SK-N-SH (cell line): ENCODE data around the gene AHNAK.

Experiments
- EP300 ChIP-seq, 2 experiments: IDR thresholded peaks; 2 replicates each; pipeline versions ENCODE4 v1.4.0 to v1.6.1; 2012; ENCODE audit warnings: borderline replicate concordance in 1 of 2, low read depth in 1 of 2, low read length in 1 of 2
- EZH2phosphoT487 ChIP-seq: fragments of 200-600 bp; sonication (generic); IDR thresholded peaks from 2 replicates; pipeline ENCODE4 v1.6.1; 2017; ENCODE audit warnings: low read depth, mixed run types, mild to moderate bottlenecking, antibody characterized with exemption, moderate library complexity, borderline replicate concordance
- FOXM1 ChIP-seq: IDR thresholded peaks from 2 replicates; pipeline ENCODE4 v1.4.0; 2012; ENCODE audit warnings: low read depth, mild to moderate bottlenecking
- GABPA ChIP-seq: IDR thresholded peaks from 2 replicates; pipeline ENCODE4 v1.4.0; 2012; ENCODE audit warnings: low read depth, mild to moderate bottlenecking
- MXI1 ChIP-seq: IDR thresholded peaks from 2 replicates; pipeline ENCODE4 v1.6.1; 2012; ENCODE audit warnings: mild to moderate bottlenecking, low read depth, low read length, improper control_type of control experiment
- POLR2AphosphoS5 ChIP-seq: IDR thresholded peaks from 2 replicates; pipeline ENCODE4 v1.6.1; 2012; ENCODE audit warnings: low read depth, low read length
- RAD21 ChIP-seq: IDR thresholded peaks from 2 replicates; pipeline ENCODE4 v1.6.1; 2012; ENCODE audit warnings: mild to moderate bottlenecking, low read length
- RFX5 ChIP-seq: IDR thresholded peaks from 2 replicates; pipeline ENCODE4 v1.6.1; 2012; ENCODE audit warnings: mild to moderate bottlenecking, improper control_type of control experiment, low read length
- TCF12 ChIP-seq: IDR thresholded peaks from 2 replicates; pipeline ENCODE4 v1.4.0; 2012
- TF ChIP-seq, protein P1 (sequence below): fragments of 200-600 bp; sonication (generic); IDR thresholded peaks from 2 replicates; pipeline ENCODE4 v1.6.1; 2017; ENCODE audit warnings: antibody characterized with exemption, mild to moderate bottlenecking, moderate library complexity
- TF ChIP-seq, protein P2 (sequence below): IDR thresholded peaks from 2 replicates; pipeline ENCODE4 v1.6.1; 2012; ENCODE audit warnings: mild to moderate bottlenecking, low read depth, low read length, moderate library complexity

DNA sequence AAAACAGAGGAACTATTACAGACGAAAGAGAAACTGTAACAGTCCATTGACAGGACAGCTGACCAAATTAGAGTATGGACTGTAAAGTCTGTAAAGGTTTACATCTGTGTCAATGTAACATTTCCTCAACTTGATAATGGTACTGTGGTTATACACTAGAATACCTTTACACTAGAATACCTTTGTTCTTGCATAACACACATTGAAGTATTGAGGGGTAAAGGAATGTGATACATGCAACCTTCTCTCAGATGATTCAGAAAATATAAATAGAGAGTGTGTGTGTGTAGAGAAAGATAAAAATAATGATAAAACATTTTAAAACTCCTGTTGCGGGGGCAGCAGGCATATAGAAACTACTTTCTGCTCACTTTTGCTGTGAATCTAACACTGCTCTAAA is 32.6 kb upstream of the AHNAK start:
- TF ChIP-seq FOXM1 (no peak), EP300 (IDR thresholded peaks at IDR 0.05; ENCODE audit: borderline replicate concordance in 1 of 2, low read depth in 1 of 2, low read length in 1 of 2) (no peak), TCF12 (no peak), EZH2phosphoT487 (no peak), GABPA (no peak), RAD21 (no peak), RFX5 (no peak), MXI1 (no peak), POLR2AphosphoS5 (no peak)
- TF ChIP-seq, protein P1, sequence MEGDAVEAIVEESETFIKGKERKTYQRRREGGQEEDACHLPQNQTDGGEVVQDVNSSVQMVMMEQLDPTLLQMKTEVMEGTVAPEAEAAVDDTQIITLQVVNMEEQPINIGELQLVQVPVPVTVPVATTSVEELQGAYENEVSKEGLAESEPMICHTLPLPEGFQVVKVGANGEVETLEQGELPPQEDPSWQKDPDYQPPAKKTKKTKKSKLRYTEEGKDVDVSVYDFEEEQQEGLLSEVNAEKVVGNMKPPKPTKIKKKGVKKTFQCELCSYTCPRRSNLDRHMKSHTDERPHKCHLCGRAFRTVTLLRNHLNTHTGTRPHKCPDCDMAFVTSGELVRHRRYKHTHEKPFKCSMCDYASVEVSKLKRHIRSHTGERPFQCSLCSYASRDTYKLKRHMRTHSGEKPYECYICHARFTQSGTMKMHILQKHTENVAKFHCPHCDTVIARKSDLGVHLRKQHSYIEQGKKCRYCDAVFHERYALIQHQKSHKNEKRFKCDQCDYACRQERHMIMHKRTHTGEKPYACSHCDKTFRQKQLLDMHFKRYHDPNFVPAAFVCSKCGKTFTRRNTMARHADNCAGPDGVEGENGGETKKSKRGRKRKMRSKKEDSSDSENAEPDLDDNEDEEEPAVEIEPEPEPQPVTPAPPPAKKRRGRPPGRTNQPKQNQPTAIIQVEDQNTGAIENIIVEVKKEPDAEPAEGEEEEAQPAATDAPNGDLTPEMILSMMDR, result no peak
- TF ChIP-seq, protein P2, sequence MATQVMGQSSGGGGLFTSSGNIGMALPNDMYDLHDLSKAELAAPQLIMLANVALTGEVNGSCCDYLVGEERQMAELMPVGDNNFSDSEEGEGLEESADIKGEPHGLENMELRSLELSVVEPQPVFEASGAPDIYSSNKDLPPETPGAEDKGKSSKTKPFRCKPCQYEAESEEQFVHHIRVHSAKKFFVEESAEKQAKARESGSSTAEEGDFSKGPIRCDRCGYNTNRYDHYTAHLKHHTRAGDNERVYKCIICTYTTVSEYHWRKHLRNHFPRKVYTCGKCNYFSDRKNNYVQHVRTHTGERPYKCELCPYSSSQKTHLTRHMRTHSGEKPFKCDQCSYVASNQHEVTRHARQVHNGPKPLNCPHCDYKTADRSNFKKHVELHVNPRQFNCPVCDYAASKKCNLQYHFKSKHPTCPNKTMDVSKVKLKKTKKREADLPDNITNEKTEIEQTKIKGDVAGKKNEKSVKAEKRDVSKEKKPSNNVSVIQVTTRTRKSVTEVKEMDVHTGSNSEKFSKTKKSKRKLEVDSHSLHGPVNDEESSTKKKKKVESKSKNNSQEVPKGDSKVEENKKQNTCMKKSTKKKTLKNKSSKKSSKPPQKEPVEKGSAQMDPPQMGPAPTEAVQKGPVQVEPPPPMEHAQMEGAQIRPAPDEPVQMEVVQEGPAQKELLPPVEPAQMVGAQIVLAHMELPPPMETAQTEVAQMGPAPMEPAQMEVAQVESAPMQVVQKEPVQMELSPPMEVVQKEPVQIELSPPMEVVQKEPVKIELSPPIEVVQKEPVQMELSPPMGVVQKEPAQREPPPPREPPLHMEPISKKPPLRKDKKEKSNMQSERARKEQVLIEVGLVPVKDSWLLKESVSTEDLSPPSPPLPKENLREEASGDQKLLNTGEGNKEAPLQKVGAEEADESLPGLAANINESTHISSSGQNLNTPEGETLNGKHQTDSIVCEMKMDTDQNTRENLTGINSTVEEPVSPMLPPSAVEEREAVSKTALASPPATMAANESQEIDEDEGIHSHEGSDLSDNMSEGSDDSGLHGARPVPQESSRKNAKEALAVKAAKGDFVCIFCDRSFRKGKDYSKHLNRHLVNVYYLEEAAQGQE, result no peak
